Stimulated activated CD4-positive, alpha-beta T cell treated with anti-CD3 and anti-CD28 coated beads, TNF-alpha, amount 100 ng/mL, for 1 hour (primary cell): ENCODE data around the gene LSS.
"Not testable (repeated sequence)": the region's sequence is repeated elsewhere in the genome, so short reads cannot be mapped to it uniquely, and the experiment has no call there.

Experiments
- DNase-seq, 3 donors: peaks; one replicate each; pipeline ENCODE4 v3.0.0-alpha.2; 2020; ENCODE audit warnings: low read depth in 3 of 3, low spot score in 1 of 3

The LSS gene

GRCh38 chr21:46188226-46189212 lies 40.1 kb downstream of the LSS start:
- DNase-seq, result no peak

- no peak for DNase-seq
Measured at GRCh38 chr21:46187814-46188213, 40.8 kb downstream of the LSS start.

- no peak for DNase-seq
Measured at GRCh38 chr21:46187261-46187660, 41.3 kb downstream of the LSS start.

- DNase-seq, result no peak
Measured at GRCh38 chr21:46185716-46186115, 42.9 kb downstream of the LSS start.

- peak in 2 of 3 donors; percentile 13 to 41 for DNase-seq
Measured at GRCh38 chr21:46184625-46185555, 43.7 kb downstream of the LSS start.

- DNase-seq, result peak in 1 of 3 donors; percentile 24
Measured at GRCh38 chr21:46183910-46184624, 44.5 kb downstream of the LSS start, which contains the start of gene SPATC1L. SPATC1L (minus strand) TSS chr21:46184459; CDS start chr21:46182816, 1,643 bp downstream.

GRCh38 chr21:46183337-46183909 lies 45.2 kb downstream of the LSS start:
- not testable (repeated sequence) for DNase-seq

- no peak for DNase-seq
Measured at GRCh38 chr21:46182548-46183336, 45.8 kb downstream of the LSS start.

GRCh38 chr21:46181953-46182547 lies 46.5 kb downstream of the LSS start:
- no peak for DNase-seq

GRCh38 chr21:46181436-46181835 lies 47.1 kb downstream of the LSS start:
- DNase-seq, result no peak

- DNase-seq, result no peak
Measured at GRCh38 chr21:46180778-46181391, 47.7 kb downstream of the LSS start.

GRCh38 chr21:46180079-46180722 lies 48.4 kb downstream of the LSS start:
- DNase-seq, result no peak

GRCh38 chr21:46179708-46180078 lies 48.9 kb downstream of the LSS start:
- DNase-seq, result no peak

- no peak for DNase-seq
Measured at GRCh38 chr21:46178961-46179360, 49.6 kb downstream of the LSS start.

GRCh38 chr21:46176443-46177129 lies 52.0 kb downstream of the LSS start:
- DNase-seq, result not testable (repeated sequence)

GRCh38 chr21:46173573-46173972 lies 55.0 kb downstream of the LSS start:
- DNase-seq, result no peak

GRCh38 chr21:46172863-46173528 lies 55.6 kb downstream of the LSS start:
- DNase-seq, result no peak
